MCF 10A (cell line): ENCODE data around the gene DLST. TPM values are rescaled to one million over a fixed set of nuclear protein-coding genes. Genes with fewer than 3 reads are reported as not detected.

ENCODE experiments used
- BruUV-seq: library from RNA; stranded (reverse); fragments of 400-500 nt; replicated peaks from 2 replicates; lab custom pipeline; 2021; lab: Mats Ljungman, UMichigan
- CTCF ChIA-PET: fragments of 300-600 bp; sonication (Branson Sonifier 250); formaldehyde crosslinking; extraction: SDS; loops from one replicate; lab custom pipeline; 2021; ENCODE audit warnings: antibody characterized with exemption, inconsistent platforms; lab: Yijun Ruan, JAX
- POLR2A ChIA-PET: fragments of 300-600, 350-650 bp; sonication (Branson Sonifier 250); formaldehyde crosslinking; extraction: SDS; loops from one replicate; lab custom pipeline; 2020; ENCODE audit warnings: antibody characterized with exemption, inconsistent platforms; lab: Yijun Ruan, JAX
- DNase-seq: peaks from one replicate; pipeline ENCODE4 v3.0.0-alpha.2; 2018; ENCODE audit not compliant: unreplicated experiment
- H3K27ac Mint-ChIP-seq: one replicate; pipeline ENCODE4 v1.8.0; 2022; ENCODE audit warnings: mild to moderate bottlenecking, low read depth, mixed read lengths; ENCODE audit not compliant: unreplicated experiment
- H3K27me3 Mint-ChIP-seq: one replicate; pipeline ENCODE4 v1.8.0; 2022; ENCODE audit warnings: mixed read lengths; ENCODE audit not compliant: insufficient read depth, unreplicated experiment
- H3K36me3 Mint-ChIP-seq: one replicate; pipeline ENCODE4 v1.8.0; 2022; ENCODE audit warnings: mild to moderate bottlenecking, moderate library complexity, mixed read lengths; ENCODE audit not compliant: insufficient read depth, unreplicated experiment
- H3K4me1 Mint-ChIP-seq: one replicate; pipeline ENCODE4 v1.8.0; 2022; ENCODE audit warnings: mixed read lengths; ENCODE audit not compliant: insufficient read depth, unreplicated experiment
- H3K4me3 Mint-ChIP-seq: one replicate; pipeline ENCODE4 v1.8.0; 2022; ENCODE audit warnings: mild to moderate bottlenecking, moderate library complexity, mixed read lengths; ENCODE audit not compliant: unreplicated experiment
- H3K9me3 Mint-ChIP-seq: one replicate; pipeline ENCODE4 v1.8.0; 2022; ENCODE audit warnings: mixed read lengths; ENCODE audit not compliant: unreplicated experiment
- intact Hi-C: fragments of 100-400 bp; cut with micrococcal nuclease; formaldehyde crosslinking; loops from 2 replicates; pipeline ENCODE4 v1.14.1; 2022
- total RNA-seq: library from RNA; stranded (reverse); gene quantifications from 2 replicates; pipeline ENCODE4 v1.2.3, GENCODE V29; 2022
- TF ChIP-seq, protein P1 (sequence below): fragments of 200-600 bp; IDR thresholded peaks from one replicate; pipeline ENCODE4 v1.8.0; 2022; ENCODE audit warnings: antibody characterized with exemption, mild to moderate bottlenecking; ENCODE audit not compliant: unreplicated experiment

DLST gene
- total RNA-seq, 1 experiment from 2014 or later: 114 TPM

DNA sequence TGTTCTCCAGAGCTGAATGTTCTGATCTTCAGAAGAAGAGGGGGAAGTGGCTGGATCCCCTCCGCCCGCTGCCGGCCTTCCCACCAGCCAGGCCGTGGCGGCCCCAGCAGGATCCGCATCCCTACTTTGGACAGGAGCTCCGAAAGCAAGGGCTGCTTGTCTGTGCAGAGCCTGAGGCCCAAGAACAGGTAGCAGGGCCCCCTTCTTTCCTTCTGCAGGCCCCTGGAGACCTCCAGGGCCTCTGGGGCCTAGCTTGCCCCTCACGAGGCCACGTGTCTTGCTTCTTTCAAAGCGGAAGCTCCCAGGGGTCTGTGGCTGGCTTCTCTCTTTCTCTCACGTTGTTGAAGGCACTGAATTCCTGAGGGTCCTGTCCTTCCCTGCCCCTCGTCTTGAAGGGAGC lies 60.5 kb downstream of the DLST start:
- H3K27ac Mint-ChIP-seq: no peak overlapping the region
- POLR2A ChIA-PET: interaction anchor here (0.6 kb wide), 1 partner anchor 300 kb away, joined by 3 read pairs; no protein-coding TSS in a partner anchor
- BruUV-seq: no TSS peak

DNA sequence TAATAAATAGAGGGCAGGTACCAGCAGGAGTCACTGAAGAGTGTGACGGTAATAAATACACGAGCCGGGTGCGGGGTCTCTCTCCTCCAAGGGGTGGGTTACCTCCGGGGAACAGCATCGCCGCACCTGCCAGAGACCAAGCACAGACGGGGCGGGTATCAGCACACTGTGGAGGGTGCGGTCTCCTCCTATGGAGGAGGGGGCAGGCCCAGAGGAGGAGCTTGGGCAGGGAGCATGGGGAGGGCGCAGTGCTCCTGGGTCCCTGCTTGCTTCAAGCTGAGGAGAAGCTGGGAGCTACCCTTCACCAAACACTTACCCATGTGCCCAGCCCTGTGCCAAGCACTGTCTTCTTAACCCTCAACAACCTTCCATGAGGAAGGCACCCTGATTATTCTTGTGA lies 60.9 kb downstream of the DLST start:
- H3K27ac Mint-ChIP-seq: no peak overlapping the region
- intact Hi-C loops: loop anchor here (10.0 kb wide), 1 partner anchor 362 kb away; no protein-coding TSS in a partner anchor
- no peaks in the 10 kb centered on the region for H3K27me3 Mint-ChIP-seq
- no peak overlapping the region for H3K4me3 Mint-ChIP-seq
- no peak for DNase-seq
- BruUV-seq: no TSS peak
- TF ChIP-seq, protein P1, sequence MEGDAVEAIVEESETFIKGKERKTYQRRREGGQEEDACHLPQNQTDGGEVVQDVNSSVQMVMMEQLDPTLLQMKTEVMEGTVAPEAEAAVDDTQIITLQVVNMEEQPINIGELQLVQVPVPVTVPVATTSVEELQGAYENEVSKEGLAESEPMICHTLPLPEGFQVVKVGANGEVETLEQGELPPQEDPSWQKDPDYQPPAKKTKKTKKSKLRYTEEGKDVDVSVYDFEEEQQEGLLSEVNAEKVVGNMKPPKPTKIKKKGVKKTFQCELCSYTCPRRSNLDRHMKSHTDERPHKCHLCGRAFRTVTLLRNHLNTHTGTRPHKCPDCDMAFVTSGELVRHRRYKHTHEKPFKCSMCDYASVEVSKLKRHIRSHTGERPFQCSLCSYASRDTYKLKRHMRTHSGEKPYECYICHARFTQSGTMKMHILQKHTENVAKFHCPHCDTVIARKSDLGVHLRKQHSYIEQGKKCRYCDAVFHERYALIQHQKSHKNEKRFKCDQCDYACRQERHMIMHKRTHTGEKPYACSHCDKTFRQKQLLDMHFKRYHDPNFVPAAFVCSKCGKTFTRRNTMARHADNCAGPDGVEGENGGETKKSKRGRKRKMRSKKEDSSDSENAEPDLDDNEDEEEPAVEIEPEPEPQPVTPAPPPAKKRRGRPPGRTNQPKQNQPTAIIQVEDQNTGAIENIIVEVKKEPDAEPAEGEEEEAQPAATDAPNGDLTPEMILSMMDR: no peak
- no peaks in the 10 kb centered on the region for H3K36me3 Mint-ChIP-seq
- H3K4me1 Mint-ChIP-seq: peaks cover 21% of the 10 kb centered on the region
- ChIA-PET POLR2A (no interaction called here), CTCF (interaction anchor here (0.7 to 2.6 kb wide), 2 partner anchors 95 to 145 kb away, joined by 3 to 10 read pairs; no protein-coding TSS in a partner anchor)
- peaks cover 7% of the 10 kb centered on the region for H3K9me3 Mint-ChIP-seq

More for the DNA sequence above, 60.5 kb downstream of the DLST start:
- intact Hi-C loops: loop anchor here (10.0 kb wide), 1 partner anchor 363 kb away; no protein-coding TSS in a partner anchor
- no peaks in the 10 kb centered on the region for H3K27me3 Mint-ChIP-seq
- DNase-seq: no peak
- TF ChIP-seq, protein P1: no peak
- H3K9me3 Mint-ChIP-seq: peaks cover 7% of the 10 kb centered on the region
- H3K4me3 Mint-ChIP-seq: no peak overlapping the region
- H3K4me1 Mint-ChIP-seq: peaks cover 21% of the 10 kb centered on the region
- H3K36me3 Mint-ChIP-seq: no peaks in the 10 kb centered on the region
- CTCF ChIA-PET: interaction anchor here (0.7 to 2.6 kb wide), 5 partner anchors 19 to 362 kb away, joined by 3 to 10 read pairs (median 3); partner anchors contain the start of gene RPS6KL1

DNA sequence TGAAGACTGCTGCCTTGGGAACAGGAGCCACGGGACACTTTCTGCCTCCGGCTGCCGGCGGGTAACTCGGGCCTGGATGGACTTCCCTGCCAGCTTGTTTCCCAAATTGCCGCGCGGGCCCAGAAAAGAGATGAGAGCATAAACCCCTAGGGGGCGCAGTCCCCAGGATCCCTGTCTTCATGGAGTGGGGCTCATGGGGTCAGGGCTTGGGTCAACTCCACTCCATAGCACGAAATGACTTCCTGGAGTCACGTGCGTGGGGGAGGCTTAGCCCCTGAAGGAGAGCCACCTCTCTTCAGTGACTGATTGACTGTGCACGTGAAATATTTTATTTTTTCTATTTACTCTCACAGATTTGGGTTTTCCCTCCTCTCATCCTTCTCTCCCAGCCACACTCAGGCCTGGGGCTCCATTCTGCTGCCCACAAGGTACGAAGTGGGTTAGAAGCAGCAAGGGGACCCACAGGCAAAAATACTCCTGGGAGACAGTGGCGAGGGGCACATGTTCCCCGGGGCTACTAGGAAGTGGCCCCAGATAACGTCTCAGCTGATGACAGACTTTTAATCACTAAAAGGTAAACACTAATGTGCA lies 63.6 kb downstream of the DLST start:
- TF ChIP-seq, protein P1: peak; percentile 59
- Mint-ChIP-seq H3K36me3 (no peaks in the 10 kb centered on the region), H3K4me1 (peaks cover 15% of the 10 kb centered on the region), H3K9me3 (no peaks in the 10 kb centered on the region), H3K27me3 (no peaks in the 10 kb centered on the region), H3K27ac (no peak overlapping the region), H3K4me3 (no peak overlapping the region)
- ChIA-PET CTCF (interaction anchor here (0.6 to 6.6 kb wide), 31 partner anchors 9 to 791 kb away, joined by 3 to 69 read pairs (median 3); partner anchors contain the start of genes ACYP1 and PGF), POLR2A (interaction anchor here (1.1 kb wide), 1 partner anchor 58 kb away, joined by 3 read pairs; no protein-coding TSS in a partner anchor)
- BruUV-seq: no TSS peak
- intact Hi-C loops: loop anchor here (5.0 to 10.0 kb wide), 2 partner anchors 57 to 359 kb away; partner anchors contain the start of gene EIF2B2
- peak; percentile 64 for DNase-seq
